Measurements from ENCODE around the gene APBB2.

APBB2 gene

GRCh38 chr4:40857956-40858355 is 356.4 kb downstream of the APBB2 start:
- peak overlapping the region; percentile 77 for H3K4me2 ChIP-seq (ENCODE audit: low read length)
- H3K27ac ChIP-seq (ENCODE audit: low read depth, low read length): no peak overlapping the region
- H3K79me2 ChIP-seq (ENCODE audit: control insufficient read depth, low read length): peaks cover 21% of the 10 kb centered on the region
- peaks cover 44% of the 10 kb centered on the region for H3K4me1 ChIP-seq (ENCODE audit: control insufficient read depth, low read length)
- no peaks in the 10 kb centered on the region for H4K20me1 ChIP-seq (ENCODE audit: control insufficient read depth, insufficient read depth, low read depth, low read length)
- H3K9me2 ChIP-seq (replicated peaks; ENCODE audit: control insufficient read depth, low read length): no peaks in the 10 kb centered on the region
- H3K36me3 ChIP-seq (ENCODE audit: control insufficient read depth, low read length): peaks cover 3% of the 10 kb centered on the region
- TF ChIP-seq, protein P1, sequence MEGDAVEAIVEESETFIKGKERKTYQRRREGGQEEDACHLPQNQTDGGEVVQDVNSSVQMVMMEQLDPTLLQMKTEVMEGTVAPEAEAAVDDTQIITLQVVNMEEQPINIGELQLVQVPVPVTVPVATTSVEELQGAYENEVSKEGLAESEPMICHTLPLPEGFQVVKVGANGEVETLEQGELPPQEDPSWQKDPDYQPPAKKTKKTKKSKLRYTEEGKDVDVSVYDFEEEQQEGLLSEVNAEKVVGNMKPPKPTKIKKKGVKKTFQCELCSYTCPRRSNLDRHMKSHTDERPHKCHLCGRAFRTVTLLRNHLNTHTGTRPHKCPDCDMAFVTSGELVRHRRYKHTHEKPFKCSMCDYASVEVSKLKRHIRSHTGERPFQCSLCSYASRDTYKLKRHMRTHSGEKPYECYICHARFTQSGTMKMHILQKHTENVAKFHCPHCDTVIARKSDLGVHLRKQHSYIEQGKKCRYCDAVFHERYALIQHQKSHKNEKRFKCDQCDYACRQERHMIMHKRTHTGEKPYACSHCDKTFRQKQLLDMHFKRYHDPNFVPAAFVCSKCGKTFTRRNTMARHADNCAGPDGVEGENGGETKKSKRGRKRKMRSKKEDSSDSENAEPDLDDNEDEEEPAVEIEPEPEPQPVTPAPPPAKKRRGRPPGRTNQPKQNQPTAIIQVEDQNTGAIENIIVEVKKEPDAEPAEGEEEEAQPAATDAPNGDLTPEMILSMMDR (IDR thresholded peaks at IDR 0.05; ENCODE audit: low read depth, low read length, poor library complexity, severe bottlenecking): no peak
- no peak for TF ChIP-seq EZH2phosphoT487 (IDR thresholded peaks at IDR 0.05; ENCODE audit: borderline replicate concordance, low read length)
- H3K27me3 ChIP-seq (ENCODE audit: control insufficient read depth, low read length): no peaks in the 10 kb centered on the region
- peaks cover 19% of the 10 kb centered on the region for H3F3A ChIP-seq (ENCODE audit: control insufficient read depth, insufficient read depth)
- no peak overlapping the region for H3K4me3 ChIP-seq (ENCODE audit: low read length)
- no peaks in the 10 kb centered on the region for H3K9me3 ChIP-seq (ENCODE audit: control insufficient read depth, insufficient read depth, low read length)

GRCh38 chr4:40856840-40857362 is 357.4 kb downstream of the APBB2 start:
- H3K27ac ChIP-seq (ENCODE audit: low read depth, low read length): no peak overlapping the region
- peaks cover 3% of the 10 kb centered on the region for H3K36me3 ChIP-seq (ENCODE audit: control insufficient read depth, low read length)
- H4K20me1 ChIP-seq (ENCODE audit: control insufficient read depth, insufficient read depth, low read depth, low read length): no peaks in the 10 kb centered on the region
- peaks cover 44% of the 10 kb centered on the region for H3K4me1 ChIP-seq (ENCODE audit: control insufficient read depth, low read length)
- H3K4me3 ChIP-seq (ENCODE audit: low read length): peak overlapping the region; percentile 88
- peaks cover 19% of the 10 kb centered on the region for H3F3A ChIP-seq (ENCODE audit: control insufficient read depth, insufficient read depth)
- no peak for TF ChIP-seq EZH2phosphoT487 (IDR thresholded peaks at IDR 0.05; ENCODE audit: borderline replicate concordance, low read length)
- TF ChIP-seq, protein P1 (IDR thresholded peaks at IDR 0.05; ENCODE audit: low read depth, low read length, poor library complexity, severe bottlenecking): no peak
- no peaks in the 10 kb centered on the region for H3K9me3 ChIP-seq (ENCODE audit: control insufficient read depth, insufficient read depth, low read length)
- H3K4me2 ChIP-seq (ENCODE audit: low read length): peak overlapping the region; percentile 77
- peaks cover 21% of the 10 kb centered on the region for H3K79me2 ChIP-seq (ENCODE audit: control insufficient read depth, low read length)
- H3K9me2 ChIP-seq (replicated peaks; ENCODE audit: control insufficient read depth, low read length): no peaks in the 10 kb centered on the region
- H3K27me3 ChIP-seq (ENCODE audit: control insufficient read depth, low read length): no peaks in the 10 kb centered on the region

DNA sequence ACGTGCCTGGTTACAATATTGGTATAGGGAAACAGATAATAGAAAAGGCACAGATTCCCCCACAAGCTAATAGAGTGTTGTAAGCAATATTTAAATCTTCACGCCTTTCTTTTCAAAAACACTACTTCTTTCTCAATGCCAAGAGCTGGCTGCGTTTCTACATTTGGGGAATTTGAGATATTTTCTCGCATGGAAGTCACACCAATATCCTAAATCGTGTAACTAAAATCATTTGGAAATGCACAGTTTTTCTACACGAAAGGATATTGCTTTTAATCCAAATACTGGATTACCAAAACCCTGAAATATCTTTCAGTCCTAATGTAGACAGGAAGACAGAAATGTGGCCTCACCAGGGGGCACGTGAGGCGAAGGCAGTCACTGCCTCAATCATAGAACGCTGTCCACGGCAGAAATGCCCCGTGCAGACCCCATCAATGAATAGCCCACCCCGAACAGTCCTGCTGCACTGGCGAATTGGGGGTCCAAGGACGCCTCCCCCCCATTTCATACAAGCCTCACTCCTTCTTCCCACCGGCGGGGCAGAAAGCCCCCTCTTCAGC is 358.0 kb downstream of the APBB2 start:
- Histone ChIP-seq H3K9me2 (replicated peaks; ENCODE audit: control insufficient read depth, low read length) (no peaks in the 10 kb centered on the region), H3K4me3 (ENCODE audit: low read length) (peak overlapping the region; percentile 88), H3K36me3 (ENCODE audit: control insufficient read depth, low read length) (peaks cover 3% of the 10 kb centered on the region), H3K79me2 (ENCODE audit: control insufficient read depth, low read length) (peaks cover 21% of the 10 kb centered on the region), H3K27me3 (ENCODE audit: control insufficient read depth, low read length) (no peaks in the 10 kb centered on the region), H3F3A (ENCODE audit: control insufficient read depth, insufficient read depth) (peaks cover 19% of the 10 kb centered on the region), H3K4me2 (ENCODE audit: low read length) (peak overlapping the region; percentile 77), H3K9me3 (ENCODE audit: control insufficient read depth, insufficient read depth, low read length) (no peaks in the 10 kb centered on the region), H3K4me1 (ENCODE audit: control insufficient read depth, low read length) (peaks cover 44% of the 10 kb centered on the region), H3K27ac (ENCODE audit: low read depth, low read length) (no peak overlapping the region), H4K20me1 (ENCODE audit: control insufficient read depth, insufficient read depth, low read depth, low read length) (no peaks in the 10 kb centered on the region)
- TF ChIP-seq, protein P1 (IDR thresholded peaks at IDR 0.05; ENCODE audit: low read depth, low read length, poor library complexity, severe bottlenecking): no peak
- no peak for TF ChIP-seq EZH2phosphoT487 (IDR thresholded peaks at IDR 0.05; ENCODE audit: borderline replicate concordance, low read length)

All from DOHH2 (cell line).